Liver (tissue), 9 donors: ENCODE measurements around the gene BLID. TPM values are rescaled to one million over a fixed set of nuclear protein-coding genes. Genes with fewer than 3 reads are reported as not detected.

Experiments used
- DNase-seq: peaks from one replicate; pipeline ENCODE4 v3.0.0-alpha.2; 2017; ENCODE audit warnings: low spot score
- H3K27ac ChIP-seq, 2 donors: one replicate each; pipeline ENCODE4 v1.7.0; 2013; ENCODE audit warnings: inconsistent platforms in 2 of 2, low read length in 2 of 2, control low read depth in 1 of 2, low read depth in 1 of 2, mild to moderate bottlenecking in 1 of 2
- H3K27me3 ChIP-seq, 4 donors: one replicate each; pipeline versions ENCODE4 v1.6.1 to v1.7.0; 2013; ENCODE audit warnings: low read length in 3 of 4, inconsistent platforms in 1 of 4, mild to moderate bottlenecking in 1 of 4, moderate library complexity in 1 of 4; ENCODE audit not compliant: control insufficient read depth in 4 of 4, insufficient read depth in 4 of 4
- H3K36me3 ChIP-seq, 4 donors: one replicate each; pipeline versions ENCODE4 v1.6.1 to v1.7.0; 2013; ENCODE audit warnings: low read length in 3 of 4, mild to moderate bottlenecking in 3 of 4, low read depth in 1 of 4, moderate library complexity in 1 of 4; ENCODE audit not compliant: control insufficient read depth in 4 of 4, insufficient read depth in 3 of 4
- H3K4me1 ChIP-seq, 4 donors: one replicate each; pipeline versions ENCODE4 v1.6.1 to v1.7.0; 2013; ENCODE audit warnings: low read length in 3 of 4, mild to moderate bottlenecking in 3 of 4, moderate library complexity in 1 of 4; ENCODE audit not compliant: control insufficient read depth in 4 of 4, insufficient read depth in 4 of 4
- H3K4me3 ChIP-seq, 3 donors: one replicate each; pipeline versions ENCODE4 v1.6.1 to v1.7.0; 2013; ENCODE audit warnings: low read length in 3 of 3, control low read depth in 1 of 3, low read depth in 1 of 3, mild to moderate bottlenecking in 1 of 3
- H3K9ac ChIP-seq, 2 donors: one replicate each; pipeline ENCODE4 v1.7.0; 2013; ENCODE audit warnings: low read length in 2 of 2, mild to moderate bottlenecking in 2 of 2, moderate library complexity in 2 of 2, control low read depth in 1 of 2, low read depth in 1 of 2
- H3K9me3 ChIP-seq, 4 donors: one replicate each; pipeline versions ENCODE4 v1.6.1 to v1.7.0; 2013; ENCODE audit warnings: low read length in 3 of 4; ENCODE audit not compliant: control insufficient read depth in 4 of 4
- EGR1 ChIP-seq, 2 donors: IDR thresholded peaks; 2 replicates each; pipeline ENCODE4 v1.6.1; 2016 to 2018; ENCODE audit warnings: antibody characterized with exemption in 2 of 2, low read depth in 2 of 2
- FOXA1 ChIP-seq: IDR thresholded peaks from 2 replicates; pipeline ENCODE4 v1.6.1; 2016; ENCODE audit warnings: antibody characterized with exemption
- FOXA2 ChIP-seq: IDR thresholded peaks from 2 replicates; pipeline ENCODE4 v1.6.1; 2016; ENCODE audit warnings: antibody characterized with exemption
- GABPA ChIP-seq, 2 donors: IDR thresholded peaks in 1 of 2; conservative IDR thresholded peaks in 1 of 2; 2 replicates each; pipeline ENCODE4 v1.6.1; 2016; ENCODE audit warnings: antibody characterized with exemption in 2 of 2, mild to moderate bottlenecking in 1 of 2, moderate library complexity in 1 of 2
- HNF4A ChIP-seq, 2 donors: conservative IDR thresholded peaks; 2 replicates each; pipeline ENCODE4 v1.6.1; 2016; ENCODE audit warnings: antibody characterized with exemption in 2 of 2, mild to moderate bottlenecking in 2 of 2
- HNF4G ChIP-seq: IDR thresholded peaks from 2 replicates; pipeline ENCODE4 v1.6.1; 2016; ENCODE audit warnings: antibody characterized with exemption
- NR2F2 ChIP-seq: IDR thresholded peaks from 2 replicates; pipeline ENCODE4 v1.6.1; 2016; ENCODE audit warnings: antibody characterized with exemption
- RAD21 ChIP-seq, 2 donors: IDR thresholded peaks; 2 replicates each; pipeline ENCODE4 v1.6.1; 2016; ENCODE audit warnings: antibody characterized with exemption in 2 of 2, mild to moderate bottlenecking in 2 of 2
- REST ChIP-seq: IDR thresholded peaks from 2 replicates; pipeline ENCODE4 v1.6.1; 2016; ENCODE audit warnings: antibody characterized with exemption, mild to moderate bottlenecking
- RXRA ChIP-seq, 2 donors: IDR thresholded peaks; 2 replicates each; pipeline ENCODE4 v1.6.1; 2017 to 2018; ENCODE audit warnings: antibody characterized with exemption in 2 of 2, mild to moderate bottlenecking in 1 of 2
- SP1 ChIP-seq: IDR thresholded peaks from 2 replicates; pipeline ENCODE4 v1.6.1; 2018; ENCODE audit warnings: antibody characterized with exemption, mild to moderate bottlenecking
- TAF1 ChIP-seq: conservative IDR thresholded peaks from 2 replicates; pipeline ENCODE4 v1.6.1; 2016; ENCODE audit warnings: antibody characterized with exemption, mild to moderate bottlenecking
- YY1 ChIP-seq: IDR thresholded peaks from 2 replicates; pipeline ENCODE4 v1.6.1; 2016; ENCODE audit warnings: antibody characterized with exemption, mild to moderate bottlenecking
- WGBS: extraction: QIAGEN DNeasy Blood & Tissue Kit; methylation state at CpG from one replicate; pipeline ENCODE4 v1.1.7; 2013; 5-methylcytosine and 5-hydroxymethylcytosine counted together
- polyA plus RNA-seq, 2 donors: library from polyadenylated mRNA; stranded (reverse) in 1 of 2; unstranded in 1 of 2; fragments of 200-250 nt in 1 of 2; fragments of >200 nt in 1 of 2; fragmentation: Nextera tagmentation in 1 of 2; extraction: Ambion mirVana in 1 of 2; gene quantifications; one replicate each; pipeline versions ENCODE4 v1.2.1 to v1.2.3, GENCODE V29; 2013 to 2015
- total RNA-seq, 2 donors: library from RNA; depleted of rRNA; stranded (reverse); fragments of >200 nt; gene quantifications; one replicate each; pipeline ENCODE4 v1.2.3, GENCODE V29; 2014
- TF ChIP-seq, protein P1 (sequence below): IDR thresholded peaks from 2 replicates; pipeline ENCODE4 v1.6.1; 2016; ENCODE audit warnings: antibody characterized with exemption
- TF ChIP-seq, protein P2 (sequence below): IDR thresholded peaks from 2 replicates; pipeline ENCODE4 v1.6.1; 2016; ENCODE audit warnings: antibody characterized with exemption
- TF ChIP-seq, protein P3 (sequence below): fragments of 150-350 bp; IDR thresholded peaks from 2 replicates; pipeline ENCODE4 v1.5.1; 2017; ENCODE audit warnings: improper control_type of control experiment, low read depth, low read length; ENCODE audit not compliant: missing input control
- donor health status: healthy.
- donor health status: healthy.
- donor health status: healthy.
- donor health status: healthy.
- donor health status: healthy.

Gene BLID
- total and polyA plus RNA-seq, 4 donors, result 0.18 to 0.84 (median 0.33) TPM; not detected in 1

- no peaks in the 10 kb centered on the region for H3K36me3 ChIP-seq
- no peak overlapping the region for H3K4me3 ChIP-seq
- no peak overlapping the region for H3K27ac ChIP-seq
- no peak overlapping the region for H3K9ac ChIP-seq
- no peaks in the 10 kb centered on the region for H3K4me1 ChIP-seq
- H3K27me3 ChIP-seq, result no peaks in the 10 kb centered on the region
- WGBS, result 97% methylated on average over 1 of the region's 1 CpG
- TF ChIP-seq NR2F2 (no peak), SP1 (no peak), EGR1 (IDR thresholded peaks at IDR 0.05; ENCODE audit: low read depth in 2 of 2) (no peak), GABPA (IDR thresholded peaks at IDR 0.05 in 1 of 2, conservative IDR thresholded peaks at IDR 0.05 in 1 of 2) (no peak), FOXA2 (no peak)
- TF ChIP-seq, protein P1, sequence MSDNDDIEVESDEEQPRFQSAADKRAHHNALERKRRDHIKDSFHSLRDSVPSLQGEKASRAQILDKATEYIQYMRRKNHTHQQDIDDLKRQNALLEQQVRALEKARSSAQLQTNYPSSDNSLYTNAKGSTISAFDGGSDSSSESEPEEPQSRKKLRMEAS, result no peak
- TF ChIP-seq, protein P2, sequence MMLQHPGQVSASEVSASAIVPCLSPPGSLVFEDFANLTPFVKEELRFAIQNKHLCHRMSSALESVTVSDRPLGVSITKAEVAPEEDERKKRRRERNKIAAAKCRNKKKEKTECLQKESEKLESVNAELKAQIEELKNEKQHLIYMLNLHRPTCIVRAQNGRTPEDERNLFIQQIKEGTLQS, result no peak
- no peak for DNase-seq
- no peaks in the 10 kb centered on the region for H3K9me3 ChIP-seq
Observed at GRCh38 chr11:122127020-122127419, 11.0 kb upstream of the BLID start.

- no peak for DNase-seq
- no peak overlapping the region for H3K9ac ChIP-seq
- 83% methylated on average over 4 of the region's 4 CpGs for WGBS
- H3K36me3 ChIP-seq, result no peaks in the 10 kb centered on the region
- H3K27me3 ChIP-seq, result no peaks in the 10 kb centered on the region
- no peaks in the 10 kb centered on the region for H3K9me3 ChIP-seq
- H3K27ac ChIP-seq, result no peak overlapping the region
- H3K4me1 ChIP-seq, result no peaks in the 10 kb centered on the region
- no peak for TF ChIP-seq NR2F2
- TF ChIP-seq GABPA (IDR thresholded peaks at IDR 0.05 in 1 of 2, conservative IDR thresholded peaks at IDR 0.05 in 1 of 2), result no peak
- no peak for TF ChIP-seq EGR1 (IDR thresholded peaks at IDR 0.05; ENCODE audit: low read depth in 2 of 2)
- no peak for TF ChIP-seq RXRA (IDR thresholded peaks at IDR 0.05)
- TF ChIP-seq, protein P3, sequence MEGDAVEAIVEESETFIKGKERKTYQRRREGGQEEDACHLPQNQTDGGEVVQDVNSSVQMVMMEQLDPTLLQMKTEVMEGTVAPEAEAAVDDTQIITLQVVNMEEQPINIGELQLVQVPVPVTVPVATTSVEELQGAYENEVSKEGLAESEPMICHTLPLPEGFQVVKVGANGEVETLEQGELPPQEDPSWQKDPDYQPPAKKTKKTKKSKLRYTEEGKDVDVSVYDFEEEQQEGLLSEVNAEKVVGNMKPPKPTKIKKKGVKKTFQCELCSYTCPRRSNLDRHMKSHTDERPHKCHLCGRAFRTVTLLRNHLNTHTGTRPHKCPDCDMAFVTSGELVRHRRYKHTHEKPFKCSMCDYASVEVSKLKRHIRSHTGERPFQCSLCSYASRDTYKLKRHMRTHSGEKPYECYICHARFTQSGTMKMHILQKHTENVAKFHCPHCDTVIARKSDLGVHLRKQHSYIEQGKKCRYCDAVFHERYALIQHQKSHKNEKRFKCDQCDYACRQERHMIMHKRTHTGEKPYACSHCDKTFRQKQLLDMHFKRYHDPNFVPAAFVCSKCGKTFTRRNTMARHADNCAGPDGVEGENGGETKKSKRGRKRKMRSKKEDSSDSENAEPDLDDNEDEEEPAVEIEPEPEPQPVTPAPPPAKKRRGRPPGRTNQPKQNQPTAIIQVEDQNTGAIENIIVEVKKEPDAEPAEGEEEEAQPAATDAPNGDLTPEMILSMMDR, result no peak
- no peak for TF ChIP-seq TAF1
- no peak for TF ChIP-seq HNF4A (conservative IDR thresholded peaks at IDR 0.05)
- TF ChIP-seq, protein P1, result no peak
- no peak for TF ChIP-seq RAD21 (IDR thresholded peaks at IDR 0.05)
- no peak overlapping the region for H3K4me3 ChIP-seq
Observed at GRCh38 chr11:122126024-122126688, 10.1 kb upstream of the BLID start.

- Histone ChIP-seq H3K4me1 (no peaks in the 10 kb centered on the region), H3K36me3 (no peaks in the 10 kb centered on the region), H3K9ac (no peak overlapping the region), H3K27me3 (no peaks in the 10 kb centered on the region), H3K9me3 (no peaks in the 10 kb centered on the region), H3K4me3 (no peak overlapping the region), H3K27ac (no peak overlapping the region)
- no peak for DNase-seq
- WGBS, result 94% methylated on average over 3 of the region's 3 CpGs
- TF ChIP-seq GABPA (IDR thresholded peaks at IDR 0.05 in 1 of 2, conservative IDR thresholded peaks at IDR 0.05 in 1 of 2) (no peak), SP1 (no peak), REST (no peak), TAF1 (no peak), EGR1 (IDR thresholded peaks at IDR 0.05; ENCODE audit: low read depth in 2 of 2) (no peak), YY1 (no peak), RXRA (IDR thresholded peaks at IDR 0.05) (no peak), FOXA2 (no peak), HNF4G (no peak), HNF4A (conservative IDR thresholded peaks at IDR 0.05) (no peak), FOXA1 (no peak)
- TF ChIP-seq, protein P2, result no peak
- TF ChIP-seq, protein P3, result no peak
Observed at GRCh38 chr11:122123263-122123929, 7.4 kb upstream of the BLID start.
